GM19240 (cell line): ENCODE data around the gene PHF21A.
A peak's percentile ranks its signal among the peaks of the same experiment; 100 is the strongest.

Experiments used
- DNase-seq: peaks from one replicate; pipeline ENCODE4 v3.0.0; 2011; ENCODE audit warnings: low spot score; ENCODE audit not compliant: insufficient read length

The PHF21A gene

GRCh38 chr11:45935349-45936064, 185.7 kb downstream of the PHF21A start:
- no peak for DNase-seq

GRCh38 chr11:45934580-45935318, 186.5 kb downstream of the PHF21A start:
- no peak for DNase-seq

GRCh38 chr11:45933846-45934579, 187.2 kb downstream of the PHF21A start:
- DNase-seq, result no peak

- no peak for DNase-seq
Observed at GRCh38 chr11:45933131-45933831, 188.0 kb downstream of the PHF21A start.

- DNase-seq, result no peak
Observed at GRCh38 chr11:45932217-45932616, 189.0 kb downstream of the PHF21A start.

- DNase-seq, result no peak
Observed at GRCh38 chr11:45931739-45932138, 189.5 kb downstream of the PHF21A start.

DNA sequence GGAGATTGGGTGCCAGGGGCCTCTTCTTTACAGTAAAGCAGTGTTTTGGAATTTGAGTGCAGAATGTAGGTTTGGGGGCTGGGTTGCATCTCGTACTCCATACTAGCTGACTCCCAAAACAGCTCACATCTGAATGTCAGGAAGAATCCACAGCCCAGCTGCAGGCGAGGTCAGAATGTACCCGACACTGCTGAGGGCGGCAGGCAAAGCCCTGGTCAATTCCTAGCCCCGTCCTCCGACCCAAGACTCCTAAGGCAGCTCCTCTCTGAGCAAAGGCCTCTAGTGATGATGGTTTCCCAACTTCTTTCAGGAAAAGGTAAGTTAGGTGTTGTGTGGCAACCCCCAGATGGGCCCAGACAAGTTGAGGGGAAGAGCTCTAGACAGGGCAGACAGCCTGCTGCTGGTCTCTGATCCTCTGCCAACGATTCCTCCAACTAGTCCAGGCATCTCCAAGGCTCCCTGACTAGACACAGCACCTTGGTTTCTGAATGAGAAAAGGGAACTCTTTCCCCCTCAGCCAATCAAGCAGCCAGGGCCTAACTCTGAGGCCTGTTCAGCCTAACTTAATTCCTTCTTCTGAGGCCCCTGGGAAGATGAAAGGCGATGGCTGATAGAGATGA, 190.2 kb downstream of the PHF21A start:
- no peak for DNase-seq

GRCh38 chr11:45930031-45930794, 191.0 kb downstream of the PHF21A start:
- peak; percentile 88 for DNase-seq

GRCh38 chr11:45929486-45930030, 191.7 kb downstream of the PHF21A start:
- DNase-seq, result no peak

GRCh38 chr11:45928535-45929215, 192.6 kb downstream of the PHF21A start:
- no peak for DNase-seq

GRCh38 chr11:45927684-45928413, 193.4 kb downstream of the PHF21A start:
- no peak for DNase-seq

- no peak for DNase-seq
Observed at GRCh38 chr11:45927332-45927683, 193.9 kb downstream of the PHF21A start.

DNA sequence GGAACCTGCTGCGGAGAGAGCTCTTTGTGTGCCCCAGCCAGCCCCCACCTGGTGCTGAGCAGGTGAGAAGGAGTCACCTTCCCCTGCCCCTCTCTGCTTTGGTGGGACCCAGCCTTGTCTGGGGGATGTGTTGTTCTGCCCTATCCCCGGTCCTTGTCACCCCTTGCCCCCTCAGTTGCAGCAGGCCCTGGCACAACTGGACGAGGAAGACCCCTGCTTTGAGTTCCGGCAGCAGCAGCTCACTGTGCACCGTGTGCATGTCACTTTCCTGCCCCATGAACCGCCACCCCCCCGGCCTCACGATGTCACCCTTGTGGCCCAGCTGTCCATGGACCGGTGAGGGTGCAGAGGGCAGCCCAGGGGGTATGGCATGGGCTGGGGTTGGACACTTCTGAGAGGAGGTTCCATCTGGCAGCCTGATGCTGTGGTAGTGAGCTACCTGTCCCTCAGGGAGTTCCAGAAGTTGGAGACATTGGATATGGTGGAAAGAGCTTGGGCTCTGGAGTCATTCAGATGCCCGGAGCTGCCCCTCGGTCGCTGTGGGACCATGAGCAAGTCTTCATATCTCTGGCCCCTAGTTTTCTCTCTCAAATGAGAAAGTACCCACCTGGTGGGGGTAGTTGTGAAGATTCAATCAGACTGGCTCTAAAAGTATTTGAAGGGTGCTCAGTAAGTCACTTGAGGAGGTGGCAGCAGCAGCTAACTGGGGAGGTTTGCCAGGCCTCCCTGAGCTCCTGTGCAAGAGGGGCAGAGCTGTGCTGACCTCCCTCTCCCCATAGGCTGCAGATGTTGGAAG, 194.5 kb downstream of the PHF21A start:
- no peak for DNase-seq

- DNase-seq, result no peak
Observed at GRCh38 chr11:45926001-45926401, 195.3 kb downstream of the PHF21A start.

DNA sequence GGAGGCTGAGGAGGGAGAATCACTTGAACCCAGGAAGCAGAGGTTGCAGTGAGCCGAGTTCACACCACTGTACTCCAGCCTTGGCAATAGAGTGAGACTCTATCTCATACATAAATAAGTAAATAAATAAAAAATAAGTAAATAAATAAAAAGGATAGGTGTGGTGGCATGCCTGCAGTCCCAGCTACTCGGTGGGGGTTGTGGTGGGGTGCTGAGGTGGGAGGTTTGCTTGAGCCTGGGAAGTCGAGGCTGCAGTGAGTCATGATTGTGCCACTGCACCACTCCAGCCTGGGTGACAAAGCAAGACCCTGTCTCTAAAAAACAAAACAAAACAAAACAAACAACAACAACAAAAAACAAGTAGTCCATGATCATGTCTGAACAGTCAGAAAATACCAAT, 195.7 kb downstream of the PHF21A start:
- no peak for DNase-seq

- DNase-seq, result no peak
Observed at GRCh38 chr11:45924927-45925326, 196.3 kb downstream of the PHF21A start.

DNA sequence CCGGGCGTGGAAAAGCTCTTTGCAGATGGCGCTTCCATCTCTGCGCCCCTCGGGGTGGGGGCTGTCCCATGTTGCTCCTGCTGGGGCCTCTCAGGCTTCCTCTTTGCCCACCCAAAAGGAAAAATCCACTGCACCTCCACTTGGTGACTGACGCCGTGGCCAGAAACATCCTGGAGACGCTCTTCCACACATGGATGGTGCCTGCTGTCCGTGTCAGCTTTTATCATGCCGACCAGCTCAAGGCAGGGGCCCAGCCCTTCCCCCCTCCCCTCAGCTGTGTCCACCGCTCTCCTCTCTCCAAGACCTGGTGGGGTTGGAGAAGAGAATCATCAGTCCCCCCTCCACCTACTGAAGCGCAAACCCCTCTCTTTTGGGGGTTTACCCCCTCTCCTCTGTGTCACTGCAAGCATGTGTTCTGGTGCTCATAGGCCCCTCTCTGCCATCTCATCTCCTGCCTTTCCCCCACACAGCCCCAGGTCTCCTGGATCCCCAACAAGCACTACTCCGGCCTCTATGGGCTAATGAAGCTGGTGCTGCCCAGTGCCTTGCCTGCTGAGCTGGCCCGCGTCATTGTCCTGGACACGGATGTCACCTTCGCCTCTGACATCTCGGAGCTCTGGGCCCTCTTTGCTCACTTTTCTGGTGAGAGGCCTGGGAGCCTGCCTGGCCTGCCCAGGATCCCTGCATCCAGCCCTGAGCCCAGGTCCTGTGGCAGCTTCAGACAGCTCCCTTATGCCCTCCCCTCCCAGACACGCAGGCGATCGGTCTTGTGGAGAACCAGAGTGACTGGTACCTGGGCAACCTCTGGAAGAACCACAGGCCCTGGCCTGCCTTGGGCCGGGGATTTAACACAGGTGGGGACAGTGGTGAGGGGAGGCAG, 197.0 kb downstream of the PHF21A start:
- DNase-seq, result no peak
